T-cell (primary cell): ENCODE data around the gene TTC23. TPM values are rescaled to one million over a fixed set of nuclear protein-coding genes. Genes with fewer than 3 reads are reported as not detected.

ENCODE experiments used
- ATAC-seq, 4 experiments: fragments of 200-7000 bp in 3 of 4; fragments of 150-1000 bp in 1 of 4; cut with Tn5 transposase; replicated peaks in 1 of 4; 1 replicate in 3 of 4; 2 replicates in 1 of 4; pipeline ENCODE4 v1.10.0; 2021; ENCODE audit warnings: moderate library complexity in 3 of 4, mild to moderate bottlenecking in 2 of 4, moderate number of reproducible peaks in 1 of 4
- CTCF ChIA-PET, 2 donors: fragments of 300-600 bp; sonication (Branson Sonifier 250); formaldehyde crosslinking; loops; one replicate each; lab custom pipeline; 2022; ENCODE audit warnings: antibody characterized with exemption in 2 of 2; lab: Charles Lee
- POLR2A ChIA-PET, 2 donors: fragments of 300-600 bp; sonication (Branson Sonifier 250); formaldehyde crosslinking; loops; one replicate each; lab custom pipeline; 2022; ENCODE audit warnings: antibody characterized with exemption in 2 of 2; lab: Charles Lee
- DNase-seq, 35 experiments: peaks; one replicate each; pipeline versions ENCODE4 v3.0.0 to v3.0.0-alpha.2; 2013 to 2023
- H3K27ac ChIP-seq: one replicate; pipeline ENCODE4 v1.5.1; 2013; ENCODE audit warnings: low read length
- H3K27me3 ChIP-seq, 2 experiments: replicated peaks in 1 of 2; 1 replicate in 1 of 2; 2 replicates in 1 of 2; pipeline versions ENCODE4 v1.6.1 to v1.7.0; 2013; ENCODE audit warnings: low read length in 1 of 2, mixed read lengths in 1 of 2; ENCODE audit not compliant: control insufficient read depth in 2 of 2, insufficient read depth in 2 of 2; ENCODE audit errors: extremely low read depth in 1 of 2
- H3K36me3 ChIP-seq, 2 donors: 1 replicate in 1 of 2; 2 replicates in 1 of 2; pipeline versions ENCODE4 v1.6.1 to v1.7.0; 2013; ENCODE audit warnings: low read length in 1 of 2; ENCODE audit not compliant: control insufficient read depth in 2 of 2, insufficient read depth in 1 of 2; ENCODE audit errors: extremely low read depth in 1 of 2
- H3K4me1 ChIP-seq, 2 experiments: 1 replicate in 1 of 2; 2 replicates in 1 of 2; pipeline versions ENCODE4 v1.6.1 to v1.7.0; 2013; ENCODE audit warnings: low read length in 2 of 2, mixed read lengths in 1 of 2; ENCODE audit not compliant: insufficient read depth in 2 of 2, control insufficient read depth in 1 of 2; ENCODE audit errors: extremely low read depth in 1 of 2
- H3K4me3 ChIP-seq, 2 donors: 1 replicate in 1 of 2; 2 replicates in 1 of 2; pipeline versions ENCODE4 v1.5.1 to v1.7.0; 2013; ENCODE audit warnings: mild to moderate bottlenecking in 2 of 2, low read length in 1 of 2, moderate library complexity in 1 of 2; ENCODE audit not compliant: control insufficient read depth in 1 of 2; ENCODE audit errors: extremely low read depth in 1 of 2
- H3K9me3 ChIP-seq: 2 replicates; pipeline ENCODE4 v1.7.0; 2013
- H3K27ac Mint-ChIP-seq, 2 donors: one replicate each; pipeline ENCODE4 v1.8.0; 2020 to 2021; ENCODE audit warnings: mild to moderate bottlenecking in 2 of 2, mixed read lengths in 2 of 2
- H3K27me3 Mint-ChIP-seq, 2 donors: one replicate each; pipeline ENCODE4 v1.8.0; 2021 to 2022; ENCODE audit warnings: mixed read lengths in 2 of 2
- H3K36me3 Mint-ChIP-seq: one replicate; pipeline ENCODE4 v1.8.0; 2021; ENCODE audit warnings: mixed read lengths
- H3K4me1 Mint-ChIP-seq, 3 donors: one replicate each; pipeline ENCODE4 v1.8.0; 2020 to 2022; ENCODE audit warnings: mixed read lengths in 3 of 3, mild to moderate bottlenecking in 1 of 3
- H3K4me3 Mint-ChIP-seq, 3 donors: one replicate each; pipeline ENCODE4 v1.8.0; 2020 to 2022; ENCODE audit warnings: mild to moderate bottlenecking in 3 of 3, mixed read lengths in 3 of 3, moderate library complexity in 3 of 3
- H3K9me3 Mint-ChIP-seq, 3 donors: one replicate each; pipeline ENCODE4 v1.8.0; 2020 to 2022; ENCODE audit warnings: mixed read lengths in 3 of 3
- WGBS: methylation state at CpG from one replicate; pipeline ENCODE4 v1.1.5; 2013; ENCODE audit warnings: missing lambda C conversion rate; ENCODE audit not compliant: insufficient coverage; 5-methylcytosine and 5-hydroxymethylcytosine counted together
- total RNA-seq, 35 experiments: library from RNA in 6 of 35; stranded (reverse) in 6 of 35; fragments of 120-200 nt in 1 of 35; gene quantifications; one replicate each; pipeline versions ENCODE4 v1.2.1 to v1.2.4 and lab custom pipeline; 2013 to 2026

Gene TTC23
- total RNA-seq, 5 donors from 2014 or later (not counting 1 experiment from before 2014, with no cell fraction given): 0.18 to 2.2 (median 1.3) TPM; not detected in 2

GRCh38 chr15:99252326-99252725 is 2.9 kb upstream of the TTC23 start:
- ChIA-PET CTCF (interaction anchor here (1.0 to 1.5 kb wide), 2 partner anchors 21 to 452 kb away, joined by 3 to 4 read pairs; no protein-coding TSS in a partner anchor), POLR2A (no interaction called here)
- Histone ChIP-seq H3K4me1 (peaks cover 13 to 25% of the 10 kb centered on the region in 2 experiments), H3K4me3 (peak overlapping the region; percentile 35 to 59), H3K27me3 (no peaks in the 10 kb centered on the region), H3K27ac (no peak overlapping the region), H3K9me3 (no peaks in the 10 kb centered on the region), H3K36me3 (peaks cover 0 to 6% of the 10 kb centered on the region in 2 donors)
- ATAC-seq (no peak), DNase-seq (peak in 1 of 35 experiments; percentile 15)
- peaks cover 29 to 38% (median 30%) of the 10 kb centered on the region in 3 donors for H3K4me1 Mint-ChIP-seq
- H3K27ac Mint-ChIP-seq: peak overlapping the region in 1 of 2 donors; percentile 87
- peaks cover 0 to 3% (median 0%) of the 10 kb centered on the region in 3 donors for H3K9me3 Mint-ChIP-seq
- H3K27me3 Mint-ChIP-seq: no peaks in the 10 kb centered on the region
- H3K36me3 Mint-ChIP-seq: peaks cover 12% of the 10 kb centered on the region
- 86% methylated on average over 1 of the region's 7 CpGs for WGBS
- peak overlapping the region in 2 of 3 donors; percentile 86 to 92 for H3K4me3 Mint-ChIP-seq

- peak within 1 kb of the TSS; percentile 70 for H3K27ac ChIP-seq
- Mint-ChIP-seq H3K4me3 (peak within 1 kb of the TSS in 2 of 3 donors; percentile 86 to 92), H3K27me3 (no peaks in the 10 kb centered on the region), H3K27ac (peak within 1 kb of the TSS; percentile 90 to 91), H3K9me3 (peaks cover 0 to 3% (median 0%) of the 10 kb centered on the region in 3 donors), H3K4me1 (peaks cover 29 to 38% (median 30%) of the 10 kb centered on the region in 3 donors), H3K36me3 (peaks cover 4% of the 10 kb centered on the region)
- H3K9me3 ChIP-seq: no peaks in the 10 kb centered on the region
- H3K36me3 ChIP-seq: peaks cover 0 to 4% of the 10 kb centered on the region in 2 donors
- ATAC-seq (peak; percentile 97 to 99 (median 98)), DNase-seq (peak; percentile 83 to 97 (median 90))
- H3K4me3 ChIP-seq: peak within 1 kb of the TSS; percentile 59 to 70
- no peaks in the 10 kb centered on the region for H3K27me3 ChIP-seq
- POLR2A ChIA-PET: interaction anchor here in 1 of 2 donors (0.6 kb wide), 1 partner anchor 376 kb away, joined by 7 read pairs; no protein-coding TSS in a partner anchor
- under 1% methylated on average over 79 of the region's 90 CpGs for WGBS
- CTCF ChIA-PET: interaction anchor here (0.7 to 1.5 kb wide), 6 partner anchors 22 to 506 kb away, joined by 3 to 4 read pairs (median 3); no protein-coding TSS in a partner anchor
- H3K4me1 ChIP-seq: peaks cover 13 to 25% of the 10 kb centered on the region in 2 experiments
These were observed 1.8 kb upstream of the TTC23 start, which contains the start of gene LRRC28 for GRCh38 chr15:99250857-99251841. LRRC28 (plus strand) TSS chr15:99251481; CDS start chr15:99255958, 4,477 bp downstream.

- Histone ChIP-seq H3K27me3 (no peaks in the 10 kb centered on the region), H3K36me3 (no peaks in the 10 kb centered on the region), H3K27ac (peak overlapping the region; percentile 70), H3K4me1 (peaks cover 13 to 25% of the 10 kb centered on the region in 2 experiments), H3K9me3 (no peaks in the 10 kb centered on the region), H3K4me3 (peak overlapping the region; percentile 39 to 59)
- peak overlapping the region in 2 of 3 donors; percentile 86 to 92 for H3K4me3 Mint-ChIP-seq
- DNase-seq (peak in 1 of 35 experiments; percentile 2), ATAC-seq (no peak)
- no peaks in the 10 kb centered on the region for H3K27me3 Mint-ChIP-seq
- WGBS: no CpG with 5 or more reads among the region's 7 CpGs
- H3K4me1 Mint-ChIP-seq: peaks cover 29 to 38% (median 30%) of the 10 kb centered on the region in 3 donors
- H3K9me3 Mint-ChIP-seq: peaks cover 0 to 3% (median 0%) of the 10 kb centered on the region in 3 donors
- POLR2A ChIA-PET: no interaction called here
- CTCF ChIA-PET: interaction anchor here (0.7 to 1.5 kb wide), 2 partner anchors 22 to 24 kb away, joined by 3 read pairs; no protein-coding TSS in a partner anchor
- H3K27ac Mint-ChIP-seq: peak overlapping the region; percentile 90 to 91
- no peaks in the 10 kb centered on the region for H3K36me3 Mint-ChIP-seq
These were observed 1.1 kb upstream of the TTC23 start for GRCh38 chr15:99250494-99250856.

GRCh38 chr15:99250001-99250400 is 620 bp upstream of the TTC23 start:
- H3K4me3 Mint-ChIP-seq: no peak overlapping the region
- peaks cover 0 to 3% (median 0%) of the 10 kb centered on the region in 3 donors for H3K9me3 Mint-ChIP-seq
- peak overlapping the region in 1 of 2 donors; percentile 91 for H3K27ac Mint-ChIP-seq
- ChIA-PET CTCF (no interaction called here), POLR2A (no interaction called here)
- H3K9me3 ChIP-seq: no peaks in the 10 kb centered on the region
- WGBS: no CpG with 5 or more reads among the region's 4 CpGs
- H3K27me3 Mint-ChIP-seq: no peaks in the 10 kb centered on the region
- no peaks in the 10 kb centered on the region for H3K36me3 Mint-ChIP-seq
- H3K36me3 ChIP-seq: no peaks in the 10 kb centered on the region
- no peaks in the 10 kb centered on the region for H3K27me3 ChIP-seq
- no peak overlapping the region for H3K4me3 ChIP-seq
- peaks cover 29 to 36% (median 30%) of the 10 kb centered on the region in 3 donors for H3K4me1 Mint-ChIP-seq
- peaks cover 13 to 25% of the 10 kb centered on the region in 2 experiments for H3K4me1 ChIP-seq
- DNase-seq: no peak
- no peak overlapping the region for H3K27ac ChIP-seq
- ATAC-seq: no peak

- ChIA-PET POLR2A (no interaction called here), CTCF (no interaction called here)
- peak in 1 of 35 experiments; percentile 4 for DNase-seq
These were observed 1.2 kb downstream of the TTC23 start for GRCh38 chr15:99248000-99248715.

More at GRCh38 chr15:99248000-99248715, 1.2 kb downstream of the TTC23 start:
- H3K9me3 ChIP-seq: no peaks in the 10 kb centered on the region
- no peak overlapping the region for H3K4me3 ChIP-seq
- no peak overlapping the region for H3K4me3 Mint-ChIP-seq
- H3K4me1 Mint-ChIP-seq: peaks cover 19 to 22% (median 20%) of the 10 kb centered on the region in 3 donors
- ATAC-seq: no peak
- no peak overlapping the region for H3K27ac ChIP-seq
- H3K27me3 Mint-ChIP-seq: no peaks in the 10 kb centered on the region
- no peaks in the 10 kb centered on the region for H3K27me3 ChIP-seq
- H3K36me3 Mint-ChIP-seq: no peaks in the 10 kb centered on the region
- 92% methylated on average over 3 of the region's 7 CpGs for WGBS
- H3K36me3 ChIP-seq: no peaks in the 10 kb centered on the region
- no peak overlapping the region for H3K27ac Mint-ChIP-seq
- H3K4me1 ChIP-seq: peaks cover 11 to 18% of the 10 kb centered on the region in 2 experiments
- peaks cover 0 to 3% (median 0%) of the 10 kb centered on the region in 3 donors for H3K9me3 Mint-ChIP-seq
